NOMO-1 (cell line): ENCODE results near the gene PDRG1.

Experiments
- DNase-seq, 2 experiments: peaks; one replicate each; lab custom pipeline; 2025; ENCODE audit not compliant: unreplicated experiment in 2 of 2; lab: John Stamatoyannopoulos, UW

The PDRG1 gene

GRCh38 chr20:31951530-31952453 lies at the start of gene PDRG1:
Gene PDRG1 (minus strand): TSS chr20:31952046. CDS start chr20:31951961, 85 bp downstream.
- DNase-seq = peak; percentile 94 to 98

GRCh38 chr20:31998246-31998645 lies 46.4 kb upstream of the PDRG1 start:
- no peak for DNase-seq

GRCh38 chr20:31996996-31997395 lies 45.1 kb upstream of the PDRG1 start:
- no peak for DNase-seq

GRCh38 chr20:31992086-31992485 lies 40.2 kb upstream of the PDRG1 start:
- DNase-seq = no peak

- no peak for DNase-seq
Measured at GRCh38 chr20:31991339-31991705, 39.5 kb upstream of the PDRG1 start.

- no peak for DNase-seq
Measured at GRCh38 chr20:31990641-31991338, 38.9 kb upstream of the PDRG1 start.

- DNase-seq = no peak
Measured at GRCh38 chr20:31989030-31989645, 37.3 kb upstream of the PDRG1 start.

GRCh38 chr20:31988430-31989015 lies 36.7 kb upstream of the PDRG1 start:
- no peak for DNase-seq

GRCh38 chr20:31987744-31988143 lies 35.9 kb upstream of the PDRG1 start:
- DNase-seq = no peak

GRCh38 chr20:31984981-31985471 lies 33.2 kb upstream of the PDRG1 start:
- DNase-seq = no peak

GRCh38 chr20:31981784-31982183 lies 29.9 kb upstream of the PDRG1 start:
- no peak for DNase-seq

GRCh38 chr20:31979713-31980426 lies 28.0 kb upstream of the PDRG1 start:
- DNase-seq = no peak

GRCh38 chr20:31977080-31977479 lies 25.2 kb upstream of the PDRG1 start:
- no peak for DNase-seq

- no peak for DNase-seq
Measured at GRCh38 chr20:31975874-31976273, 24.0 kb upstream of the PDRG1 start.

GRCh38 chr20:31974951-31975487 lies 23.2 kb upstream of the PDRG1 start:
- DNase-seq = no peak

- DNase-seq = no peak
Measured at GRCh38 chr20:31974296-31974695, 22.4 kb upstream of the PDRG1 start.

GRCh38 chr20:31972471-31973021 lies 20.7 kb upstream of the PDRG1 start:
- DNase-seq = no peak

- DNase-seq = no peak
Measured at GRCh38 chr20:31969991-31970390, 18.1 kb upstream of the PDRG1 start.

GRCh38 chr20:31968291-31969126 lies 16.7 kb upstream of the PDRG1 start:
- DNase-seq = peak; percentile 57 to 66
